Measurements from ENCODE around the gene ZPBP2. TPM values are rescaled to one million over a fixed set of nuclear protein-coding genes. Genes with fewer than 3 reads are reported as not detected.
"Not testable (repeated sequence)": the region's sequence is repeated elsewhere in the genome, so short reads cannot be mapped to it uniquely, and the experiment has no call there.

Gene ZPBP2, protein sequence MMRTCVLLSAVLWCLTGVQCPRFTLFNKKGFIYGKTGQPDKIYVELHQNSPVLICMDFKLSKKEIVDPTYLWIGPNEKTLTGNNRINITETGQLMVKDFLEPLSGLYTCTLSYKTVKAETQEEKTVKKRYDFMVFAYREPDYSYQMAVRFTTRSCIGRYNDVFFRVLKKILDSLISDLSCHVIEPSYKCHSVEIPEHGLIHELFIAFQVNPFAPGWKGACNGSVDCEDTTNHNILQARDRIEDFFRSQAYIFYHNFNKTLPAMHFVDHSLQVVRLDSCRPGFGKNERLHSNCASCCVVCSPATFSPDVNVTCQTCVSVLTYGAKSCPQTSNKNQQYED
- total RNA-seq = not detected in 2 replicates

DNA sequence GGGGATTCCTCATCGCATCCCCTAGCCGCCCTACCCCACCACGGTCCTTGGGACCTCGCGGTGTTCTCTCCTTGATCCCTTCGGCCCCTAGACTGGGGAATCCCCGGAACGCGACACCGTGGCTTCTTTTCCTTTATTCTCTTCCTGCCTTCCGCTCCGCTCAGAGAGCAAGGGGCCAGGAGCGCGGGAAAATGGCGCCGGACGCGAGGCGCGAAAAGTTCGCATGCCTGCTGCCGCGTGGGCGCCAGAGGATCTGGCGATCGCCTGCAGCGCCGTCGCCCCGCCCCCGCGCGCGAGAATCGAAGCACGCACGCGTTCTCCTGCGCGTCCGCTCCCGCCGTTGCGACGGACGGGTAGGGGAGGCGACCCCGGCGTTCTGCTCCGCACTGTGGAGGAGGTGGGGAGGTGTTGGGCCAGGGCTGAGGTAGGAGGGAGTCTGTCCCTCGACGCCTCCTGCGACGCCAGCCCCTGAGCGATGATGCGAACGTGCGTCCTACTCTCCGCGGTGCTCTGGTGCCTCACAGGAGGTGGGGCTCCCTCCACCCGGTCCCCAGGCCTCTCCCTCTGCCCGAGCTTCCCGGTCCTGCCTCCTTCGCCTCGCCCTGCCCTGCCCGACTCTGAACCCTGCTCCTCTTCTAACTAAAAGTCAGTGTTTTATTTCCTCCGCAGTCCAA is at the start of gene ZPBP2:
Gene ZPBP2, plus strand, starts transcription at position 323 of the 674 bp plus-strand sequence. Its CDS starts 153 bp downstream, at position 476.
- intact Hi-C loops (cut with micrococcal nuclease) = no loop called here

DNA sequence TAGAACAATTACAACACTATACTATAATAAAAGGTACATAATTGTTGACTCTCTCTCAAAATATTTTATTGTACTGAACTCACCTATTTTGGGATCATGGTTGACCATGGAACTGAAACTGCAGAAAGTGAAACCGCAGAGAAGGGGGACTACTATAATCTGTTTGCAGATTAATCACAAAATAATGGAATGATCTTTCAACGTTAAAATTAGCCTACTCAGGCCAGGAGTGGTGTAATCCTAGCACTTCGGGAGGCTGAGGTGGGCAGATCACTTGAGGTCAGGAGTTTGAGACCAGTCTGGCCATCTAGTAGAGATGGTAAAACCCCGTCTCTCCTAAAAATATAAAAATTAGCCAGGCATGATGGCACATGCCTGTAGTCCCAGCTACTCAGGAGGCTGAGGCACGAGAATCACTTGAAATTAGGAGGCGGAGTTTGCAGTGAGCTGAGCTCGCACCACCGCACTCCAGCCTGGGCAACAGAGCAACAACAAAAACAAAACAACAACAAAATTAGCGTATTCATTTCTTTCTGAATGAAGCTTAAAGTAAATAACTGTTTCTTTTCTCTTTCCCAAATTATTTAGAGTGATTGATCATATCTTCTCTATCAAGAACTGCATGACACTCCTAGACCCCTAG is 49.5 kb upstream of the ZPBP2 start:
- intact Hi-C loops (cut with micrococcal nuclease) = loop anchor here (2.0 kb wide), 2 partner anchors 18 to 48 kb away; no protein-coding TSS in a partner anchor

DNA sequence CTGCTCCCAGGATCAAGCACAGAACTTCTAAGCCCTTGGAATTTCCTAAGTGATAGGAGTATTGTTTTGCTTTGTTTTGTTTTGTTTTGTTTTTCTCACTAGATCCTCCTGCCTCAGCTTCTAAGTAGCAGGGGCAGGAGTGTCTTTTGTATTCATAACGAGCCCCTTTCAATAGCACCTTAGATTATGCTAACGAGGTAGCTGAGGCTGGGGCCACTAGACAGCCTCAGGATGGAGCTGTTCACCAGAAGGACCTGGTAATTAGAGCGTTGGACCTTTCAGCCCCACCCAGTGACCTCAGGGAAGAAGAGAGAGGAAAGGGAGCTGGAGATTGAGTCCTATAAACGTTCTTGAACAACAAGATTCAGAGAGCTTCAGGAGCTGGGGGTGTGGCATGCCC is 47.5 kb upstream of the ZPBP2 start:
- intact Hi-C loops (cut with micrococcal nuclease) = no loop called here

DNA sequence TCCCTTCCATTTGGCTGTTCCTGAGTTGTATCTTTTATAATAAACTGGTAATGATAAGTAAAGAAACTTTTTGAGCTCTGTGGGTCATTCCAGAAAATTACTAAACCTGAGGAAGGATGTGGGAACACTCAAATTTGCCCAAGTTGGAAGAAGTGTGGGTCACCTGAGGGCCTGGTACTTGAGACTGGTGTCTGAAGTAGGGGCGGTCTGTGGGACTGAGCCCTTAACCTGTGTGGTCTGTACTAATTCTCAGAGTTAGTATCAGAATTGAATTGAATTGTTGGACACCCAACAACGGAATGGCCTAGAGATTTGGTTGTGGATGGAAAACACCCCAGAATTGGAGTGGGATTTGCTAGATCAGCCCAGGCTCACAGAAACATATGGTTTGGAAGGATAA is 47.0 kb upstream of the ZPBP2 start:
- intact Hi-C loops (cut with micrococcal nuclease) = no loop called here

DNA sequence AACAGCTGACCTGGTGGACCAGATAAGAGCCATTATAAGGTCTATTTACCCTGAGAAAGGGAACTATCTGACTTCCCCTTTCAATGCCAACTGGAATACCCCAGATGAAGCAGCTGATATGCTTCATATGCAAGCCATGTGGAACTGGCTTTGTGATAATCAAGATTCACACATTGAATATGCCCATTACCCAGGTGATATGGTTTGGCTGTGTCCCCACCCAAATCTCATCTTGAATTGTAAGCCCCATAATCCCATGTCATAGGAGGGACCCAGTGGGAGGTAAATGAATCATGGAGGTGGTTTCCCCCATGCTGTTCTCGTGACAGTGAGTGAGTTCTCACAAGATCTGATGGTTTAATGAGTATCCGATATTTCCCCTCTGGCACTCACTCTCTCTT is 46.0 kb upstream of the ZPBP2 start:
- intact Hi-C loops (cut with micrococcal nuclease) = no loop called here

DNA sequence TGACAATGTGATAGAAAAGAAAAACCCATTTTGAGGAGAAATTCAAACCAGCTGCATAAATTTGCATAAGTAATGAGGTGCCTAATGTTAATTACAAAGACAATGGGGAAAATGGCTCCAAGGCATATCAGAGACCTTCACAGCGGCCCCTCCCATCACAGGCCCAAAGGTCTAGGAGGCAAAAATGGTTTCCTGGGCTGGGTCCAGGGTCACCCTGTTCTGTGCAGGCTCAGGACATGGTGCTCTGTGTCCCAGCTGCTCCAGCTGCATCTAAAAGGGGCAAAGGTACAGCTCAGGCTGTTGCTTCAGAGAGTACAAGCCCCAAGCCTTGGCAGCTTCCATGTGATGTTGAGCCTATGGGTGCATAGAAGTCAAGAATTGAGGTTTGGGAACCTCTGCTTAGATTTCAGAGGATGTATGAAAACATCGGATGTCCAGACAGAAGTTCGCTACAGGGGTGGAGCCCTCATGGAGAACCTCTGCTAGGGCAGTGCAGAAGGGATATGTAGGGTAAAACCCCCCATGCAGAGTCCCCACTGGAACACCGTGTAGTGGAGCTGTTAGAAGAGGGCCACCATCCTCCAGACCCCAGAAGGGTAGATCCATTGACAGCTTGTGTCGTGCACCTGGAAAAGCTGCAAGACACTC is 44.5 kb upstream of the ZPBP2 start:
- intact Hi-C loops (cut with micrococcal nuclease) = no loop called here

DNA sequence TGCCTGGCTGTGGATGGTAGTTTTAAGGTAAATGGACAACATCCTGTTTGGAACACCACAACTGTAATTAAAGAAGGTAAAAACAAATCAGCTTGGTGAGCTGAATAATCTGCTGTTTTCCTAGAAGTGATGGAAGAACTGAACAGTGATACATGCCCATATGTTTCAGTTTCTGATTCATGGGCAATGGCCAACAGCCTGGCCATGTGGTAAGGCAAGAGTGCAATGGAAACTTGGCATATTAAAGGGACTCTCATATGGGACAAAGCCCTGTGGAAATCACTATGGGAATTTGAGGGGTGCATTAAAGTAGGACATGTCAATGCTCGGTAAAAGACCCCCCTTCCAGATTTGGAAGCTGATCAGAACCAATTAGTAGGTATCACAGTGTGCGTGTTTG is 41.7 kb upstream of the ZPBP2 start:
- intact Hi-C loops (cut with micrococcal nuclease) = no loop called here

DNA sequence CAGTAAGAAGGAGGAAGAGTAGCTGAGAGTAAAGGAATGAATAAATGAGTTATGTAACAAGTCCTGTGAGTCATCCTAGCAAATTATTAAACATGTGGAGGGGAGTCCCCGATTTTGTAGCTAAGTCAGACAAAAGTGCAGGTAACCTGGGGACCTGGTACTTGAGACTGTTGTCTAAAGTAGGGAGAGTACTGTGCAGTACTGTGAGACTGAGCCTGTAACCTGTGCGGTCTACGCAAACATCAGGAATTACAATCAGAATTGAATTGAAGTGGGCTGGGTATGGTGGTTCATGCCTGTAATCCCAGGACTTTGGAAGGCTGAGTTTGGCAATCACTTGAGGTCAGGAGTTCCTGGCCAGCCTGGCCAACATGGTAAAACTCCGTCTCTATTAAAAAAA is 39.6 kb upstream of the ZPBP2 start:
- intact Hi-C loops (cut with micrococcal nuclease) = no loop called here

DNA sequence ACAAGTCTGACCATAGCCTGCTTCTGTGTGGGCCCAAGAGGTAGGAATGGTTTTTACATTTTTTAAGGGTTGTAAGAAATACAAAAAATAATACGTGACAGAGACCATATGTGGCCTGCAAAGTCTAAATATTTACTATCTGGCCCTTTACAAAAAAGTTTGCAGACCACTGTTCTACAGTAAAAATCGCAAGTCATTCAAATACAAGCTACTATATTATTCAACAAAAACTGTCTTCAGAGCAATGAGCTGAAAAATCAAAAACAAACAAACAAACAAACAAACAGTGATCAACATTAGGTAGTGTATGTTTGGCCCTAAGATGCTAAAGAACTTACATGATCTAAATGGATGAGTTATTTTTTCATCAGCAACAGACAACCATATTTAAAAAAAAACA is 36.4 kb upstream of the ZPBP2 start:
- intact Hi-C loops (cut with micrococcal nuclease) = no loop called here

DNA sequence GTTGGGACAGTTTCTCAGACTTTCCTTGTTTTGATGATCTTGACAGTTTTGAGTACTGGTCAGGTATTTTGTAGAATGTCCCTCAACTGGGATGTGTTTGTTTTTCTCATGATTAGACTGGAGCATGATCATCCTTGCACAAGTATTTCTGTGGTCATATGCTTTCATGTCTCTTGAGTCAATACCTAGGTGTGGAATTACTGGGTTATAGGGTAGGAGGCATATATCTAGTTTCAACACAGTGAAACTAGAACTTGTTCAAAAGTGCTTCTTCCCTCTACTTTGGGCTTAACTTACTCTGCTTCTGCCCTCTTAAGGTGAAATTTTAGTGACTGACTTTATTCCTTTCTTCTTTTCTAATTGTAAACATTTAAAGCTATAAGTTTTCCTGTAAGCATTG is 34.0 kb upstream of the ZPBP2 start:
- intact Hi-C loops (cut with micrococcal nuclease) = no loop called here

DNA sequence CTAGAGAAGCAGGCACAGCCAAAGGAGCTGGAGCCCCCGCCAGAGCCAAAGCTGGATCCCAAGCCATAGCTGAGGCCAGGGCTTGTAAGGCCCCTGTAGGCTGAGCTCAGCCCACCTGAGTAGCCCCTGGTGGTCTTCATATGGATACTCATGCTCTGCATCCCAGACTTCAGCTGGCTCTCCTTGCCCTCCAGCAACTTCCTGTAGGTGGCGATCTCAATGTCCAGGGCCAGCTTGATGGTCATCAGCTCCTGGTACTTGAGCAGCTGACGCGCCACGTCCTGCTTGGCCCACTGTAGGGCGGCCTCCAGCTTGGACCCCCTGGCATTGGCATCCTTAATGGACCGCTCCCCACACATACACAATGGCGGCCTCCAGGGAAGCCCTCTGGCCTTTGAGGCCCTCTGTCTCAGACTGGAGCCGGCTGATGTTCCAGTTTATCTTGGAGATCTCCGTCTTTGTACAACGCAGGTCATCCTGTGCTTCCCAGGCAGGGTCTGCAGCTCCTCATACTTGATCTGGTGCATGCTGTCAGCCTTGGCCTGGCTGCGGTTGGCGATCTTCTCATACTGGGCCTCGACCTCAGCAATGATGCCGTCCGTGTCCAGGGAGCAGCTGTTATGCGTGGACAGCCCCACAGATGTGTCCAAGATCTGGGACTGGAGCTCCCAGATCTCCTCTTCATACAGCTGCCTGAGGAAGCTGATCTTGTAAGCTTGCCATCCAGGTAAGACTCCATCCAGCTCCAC is 32.8 kb upstream of the ZPBP2 start:
- intact Hi-C loops (cut with micrococcal nuclease) = no loop called here

DNA sequence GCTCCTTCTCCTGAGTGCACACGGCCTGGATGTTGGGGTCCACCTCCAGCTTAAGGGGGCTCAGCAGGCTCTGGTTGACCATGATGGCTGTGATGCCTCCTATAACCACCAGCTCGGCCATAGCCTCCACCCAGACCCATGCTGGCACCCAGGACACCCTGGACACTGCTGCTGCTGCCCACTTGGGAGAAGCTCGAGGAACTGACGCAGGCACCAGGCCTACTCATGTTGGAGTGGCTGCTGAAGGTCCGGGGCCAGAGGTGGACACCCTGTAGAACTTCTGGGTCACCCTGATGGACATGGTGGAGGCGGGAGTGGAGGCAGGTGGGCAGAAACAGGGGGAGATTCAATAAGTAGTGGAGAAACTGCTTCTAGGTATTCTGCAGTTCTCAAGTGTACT is 31.9 kb upstream of the ZPBP2 start:
- intact Hi-C loops (cut with micrococcal nuclease) = no loop called here

DNA sequence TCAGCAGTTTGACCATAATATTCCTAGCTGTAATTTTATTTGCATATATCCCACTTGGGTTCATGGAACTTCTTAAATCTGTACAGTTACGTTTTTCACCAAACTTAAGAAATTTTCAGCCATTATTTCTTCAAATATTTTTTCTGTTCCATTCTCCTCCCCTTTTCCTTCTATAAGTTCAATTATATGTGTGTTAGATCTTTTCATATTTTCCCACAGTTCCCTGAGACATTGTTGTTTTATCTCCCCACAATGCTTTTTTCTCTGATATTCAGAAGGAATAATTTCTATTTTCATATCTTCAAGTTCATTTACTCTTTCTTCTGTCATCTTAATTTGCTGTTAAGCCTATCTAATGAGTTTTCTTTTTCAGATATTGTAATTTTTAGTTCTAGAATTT is 29.9 kb upstream of the ZPBP2 start:
- intact Hi-C loops (cut with micrococcal nuclease) = no loop called here

DNA sequence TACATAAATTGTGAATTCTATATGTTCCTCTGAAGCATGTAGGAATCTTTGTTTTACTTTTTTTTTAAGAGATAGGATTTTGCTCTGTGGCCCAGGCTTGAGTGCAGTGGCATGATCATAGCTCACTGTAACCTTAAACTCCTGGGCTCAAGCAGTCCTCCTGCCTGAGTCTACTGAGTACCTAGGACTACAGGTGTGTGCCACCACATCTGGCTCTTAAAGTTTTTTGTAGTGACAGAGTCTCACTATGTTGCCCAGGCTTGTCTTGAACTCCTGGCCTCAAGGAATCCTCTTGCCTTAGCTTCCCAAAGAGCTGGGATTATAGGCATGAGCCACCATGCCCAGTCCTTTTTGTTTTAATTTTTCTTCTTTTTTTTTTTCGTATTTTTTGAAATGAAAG is 29.2 kb upstream of the ZPBP2 start:
- intact Hi-C loops (cut with micrococcal nuclease) = no loop called here

DNA sequence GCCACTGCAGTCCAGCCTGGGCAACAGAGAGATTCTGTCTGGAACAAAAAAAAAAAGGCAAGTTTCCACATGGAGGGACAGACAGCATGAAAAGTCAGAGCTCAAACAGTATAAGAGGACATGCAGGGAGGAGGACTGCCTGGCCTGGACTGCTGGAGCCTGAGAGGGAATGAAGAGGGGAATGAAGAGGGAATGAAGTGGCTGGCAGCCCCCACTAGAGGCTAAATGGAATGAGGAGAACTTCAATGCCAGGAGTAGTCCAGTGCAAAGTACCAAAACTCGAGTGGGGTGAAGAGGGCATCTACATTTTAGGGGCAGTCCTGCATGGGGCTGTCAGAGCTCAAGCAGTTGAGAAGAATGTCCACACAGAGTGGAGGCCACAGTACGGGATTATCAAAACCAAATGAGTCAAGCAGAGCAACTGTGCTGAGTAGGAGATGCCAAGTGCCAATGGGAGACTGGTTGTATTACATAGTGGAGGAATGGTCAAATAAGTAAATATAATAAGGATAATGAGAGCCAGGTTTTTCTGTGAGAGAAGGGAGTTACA is 26.8 kb upstream of the ZPBP2 start:
- intact Hi-C loops (cut with micrococcal nuclease) = no loop called here

DNA sequence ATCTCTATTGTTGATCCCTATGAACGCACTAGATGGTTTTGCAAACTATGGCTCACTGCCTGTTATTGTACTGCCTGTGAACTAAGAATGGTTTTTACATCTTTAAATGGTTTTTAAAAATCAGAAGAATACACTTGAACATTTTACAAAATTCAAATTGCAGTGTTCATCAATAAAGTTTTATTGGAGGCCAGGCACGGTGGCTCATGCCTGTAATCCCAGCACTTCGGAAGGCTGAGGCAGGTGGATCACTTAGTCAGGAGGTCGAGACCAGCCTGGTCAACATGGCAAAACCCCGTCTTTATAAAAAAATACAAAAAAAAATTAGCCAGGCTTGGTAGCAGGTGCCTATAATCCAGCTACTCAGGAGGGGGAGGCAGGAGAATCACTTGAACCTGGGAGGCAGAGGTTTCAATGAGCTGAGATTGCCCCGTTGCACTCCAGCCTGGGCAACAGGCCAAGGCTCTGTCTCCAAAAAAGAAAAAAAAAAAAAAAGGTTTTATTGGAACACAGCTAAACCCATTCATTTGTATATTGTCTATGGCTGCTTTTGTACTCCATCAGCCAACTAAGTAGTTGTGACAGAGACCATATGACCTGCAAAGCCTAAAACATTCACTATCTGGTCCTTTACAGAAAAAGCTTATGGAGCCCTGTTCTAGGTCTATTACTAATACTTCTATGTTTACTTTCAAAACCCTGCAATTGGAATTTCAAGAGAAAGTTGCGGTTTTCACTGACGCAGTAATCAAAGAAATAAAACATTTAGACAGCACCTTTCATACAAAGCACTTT is 22.8 kb upstream of the ZPBP2 start:
- intact Hi-C loops (cut with micrococcal nuclease) = no loop called here

DNA sequence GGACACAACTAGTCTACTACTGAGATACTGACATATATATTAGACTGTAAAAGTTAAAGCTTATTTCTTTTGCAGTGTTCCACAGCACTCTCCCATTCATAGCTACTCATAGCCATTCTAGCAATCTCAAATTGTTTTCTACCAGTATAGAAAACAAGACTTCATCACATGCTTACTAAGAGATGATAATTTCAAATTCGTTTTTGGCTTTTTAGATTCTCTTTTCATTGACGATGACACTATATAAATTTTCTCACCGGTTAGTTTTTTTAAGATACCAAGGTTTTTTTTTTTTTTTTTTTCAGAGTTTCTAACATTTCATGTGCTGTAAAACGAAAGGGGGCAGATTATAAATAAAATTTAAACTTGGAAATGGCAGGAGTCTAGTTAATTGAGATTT is 21.8 kb upstream of the ZPBP2 start:
- intact Hi-C loops (cut with micrococcal nuclease) = no loop called here

DNA sequence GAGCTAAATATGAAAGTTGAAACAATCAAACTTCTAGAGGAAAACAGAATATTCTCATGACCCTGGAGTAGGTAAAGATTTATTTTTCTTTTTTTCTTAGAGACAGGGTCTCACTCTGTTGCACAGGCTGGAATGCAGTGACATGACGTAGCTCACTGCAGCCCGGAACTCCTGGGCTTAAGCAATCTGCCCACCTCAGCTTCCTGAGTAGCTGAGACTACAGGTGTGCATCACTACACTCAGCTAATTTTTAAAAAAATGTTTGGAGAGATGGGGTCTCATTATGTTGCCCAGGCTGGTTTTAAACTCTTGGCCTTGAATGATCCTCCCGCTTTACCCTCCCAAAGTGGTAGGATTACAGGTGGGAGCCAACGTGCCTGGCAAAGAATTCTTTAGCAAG is 19.4 kb upstream of the ZPBP2 start:
- intact Hi-C loops (cut with micrococcal nuclease) = no loop called here

DNA sequence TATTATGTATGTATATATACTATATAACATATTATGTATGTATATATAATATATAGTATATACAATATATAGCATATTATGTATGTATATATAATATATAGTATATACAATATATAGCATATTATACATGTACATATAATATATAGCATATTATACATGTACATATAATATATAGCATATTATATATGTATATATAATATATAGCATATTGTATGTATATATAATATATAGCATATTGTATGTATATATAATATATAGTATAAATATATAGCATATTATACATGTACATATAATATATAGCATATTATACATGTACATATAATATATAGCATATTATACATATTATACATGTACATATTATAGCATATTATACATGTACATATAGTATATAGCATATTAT is 17.8 kb upstream of the ZPBP2 start:
- intact Hi-C loops (cut with micrococcal nuclease) = not testable (repeated sequence)

DNA sequence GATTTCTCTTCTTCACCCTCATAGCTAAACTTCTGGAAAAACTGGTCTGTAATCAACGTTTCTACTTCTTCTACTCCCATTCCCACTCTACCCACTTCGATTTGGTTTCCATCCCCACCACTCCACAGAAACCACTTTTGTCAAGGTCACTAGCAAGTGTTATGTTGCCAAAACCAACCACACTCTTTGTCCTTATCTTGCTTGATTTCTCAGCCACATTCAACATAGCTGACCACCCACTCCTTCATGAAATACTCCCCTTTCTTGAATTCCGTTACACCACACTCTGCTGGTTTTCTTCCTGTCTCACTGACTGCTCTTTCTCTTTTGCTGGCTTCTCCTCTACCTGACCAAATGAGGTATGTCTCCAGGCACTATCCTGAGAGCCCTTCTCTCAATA is 15.8 kb upstream of the ZPBP2 start:
- intact Hi-C loops (cut with micrococcal nuclease) = no loop called here

All from T-helper 2 cell treated with Interferon-gamma antibody and Interleukin-4, amounts not matched to agents 100 ng/mL and 5 ng/mL, for 36 hours (primary cell).